SK-N-SH treated with all-trans-retinoic acid at 6 μM for 48 hours (cell line): ENCODE measurements around the gene RBKS.

ENCODE experiments used
- ATAC-seq: fragments of 200-7000 bp; cut with Tn5 transposase; 3 replicates; pipeline ENCODE4 v1.9.1; 2020; ENCODE audit warnings: mild to moderate bottlenecking, moderate library complexity
- ARNTL ChIP-seq: fragments of 450-650 bp; formaldehyde crosslinking; IDR thresholded peaks from 2 replicates; pipeline ENCODE4 v1.5.0; 2020; ENCODE audit warnings: low read depth, mild to moderate bottlenecking, moderate library complexity, borderline replicate concordance
- CSRNP3 ChIP-seq: fragments of 250-450 bp; sonication (Bioruptor Pico); IDR thresholded peaks from 2 replicates; pipeline ENCODE4 v1.5.1; 2021; ENCODE audit warnings: mild to moderate bottlenecking, moderate library complexity
- PPARA ChIP-seq: fragments of 250-450 bp; sonication (Bioruptor Pico); IDR thresholded peaks from 2 replicates; pipeline ENCODE4 v1.5.0; 2020; ENCODE audit warnings: mild to moderate bottlenecking, borderline replicate concordance
- RARB ChIP-seq: fragments of 250-450 bp; sonication (Bioruptor Pico); IDR thresholded peaks from 2 replicates; pipeline ENCODE4 v1.8.0; 2021; ENCODE audit warnings: mild to moderate bottlenecking, moderate library complexity
- TCF4 ChIP-seq: fragments of 250-450 bp; sonication (Bioruptor Pico); IDR thresholded peaks from 2 replicates; pipeline ENCODE4 v1.8.0; 2021; ENCODE audit warnings: mild to moderate bottlenecking, moderate library complexity, borderline replicate concordance
- TOX ChIP-seq: fragments of 250-450 bp; sonication (Bioruptor Pico); IDR thresholded peaks from 2 replicates; pipeline ENCODE4 v1.8.0; 2021; ENCODE audit warnings: mild to moderate bottlenecking, moderate library complexity, borderline replicate concordance
- TSHZ2 ChIP-seq: fragments of 250-450 bp; sonication (Bioruptor Pico); IDR thresholded peaks from 2 replicates; pipeline ENCODE4 v1.5.0; 2020; ENCODE audit warnings: mild to moderate bottlenecking, moderate library complexity
- TF ChIP-seq, protein P1 (sequence below): fragments of 250-450 bp; sonication (Bioruptor Pico); IDR thresholded peaks from 2 replicates; pipeline ENCODE4 v1.8.0; 2021; ENCODE audit warnings: low read depth, mild to moderate bottlenecking, moderate library complexity, borderline replicate concordance
- TF ChIP-seq, protein P2 (sequence below): fragments of 250-450 bp; sonication (Bioruptor Pico); IDR thresholded peaks from 2 replicates; pipeline ENCODE4 v1.8.0; 2020; ENCODE audit warnings: mild to moderate bottlenecking, moderate library complexity, borderline replicate concordance
- TF ChIP-seq, protein P3 (sequence below): fragments of 250-450 bp; sonication (Bioruptor Pico); IDR thresholded peaks from 2 replicates; pipeline ENCODE4 v1.5.1; 2020; ENCODE audit warnings: low read depth, mild to moderate bottlenecking, moderate library complexity

The RBKS gene

DNA sequence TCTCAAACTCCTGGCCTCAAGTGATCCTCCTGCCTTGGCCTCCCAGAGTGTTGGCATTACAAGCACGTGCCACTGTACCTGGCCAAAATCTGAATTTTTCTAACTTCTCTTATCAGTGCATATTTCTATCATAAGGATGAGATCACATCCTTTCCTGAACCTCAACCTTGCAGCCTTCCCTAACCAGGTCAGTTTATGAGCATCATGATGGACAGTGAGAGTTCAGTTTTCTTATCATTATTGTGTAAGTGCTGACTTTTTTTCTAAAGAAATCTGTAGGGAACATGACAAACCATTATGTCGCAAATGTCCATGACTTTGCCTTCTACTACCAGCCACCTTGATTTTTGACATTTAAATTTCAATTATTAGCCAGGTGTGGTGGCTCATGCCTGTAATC, 87.1 kb downstream of the RBKS start:
- no peak for ATAC-seq
- TF ChIP-seq ARNTL (CRISPR knock-in tag), result no peak
- TF ChIP-seq, protein P1, sequence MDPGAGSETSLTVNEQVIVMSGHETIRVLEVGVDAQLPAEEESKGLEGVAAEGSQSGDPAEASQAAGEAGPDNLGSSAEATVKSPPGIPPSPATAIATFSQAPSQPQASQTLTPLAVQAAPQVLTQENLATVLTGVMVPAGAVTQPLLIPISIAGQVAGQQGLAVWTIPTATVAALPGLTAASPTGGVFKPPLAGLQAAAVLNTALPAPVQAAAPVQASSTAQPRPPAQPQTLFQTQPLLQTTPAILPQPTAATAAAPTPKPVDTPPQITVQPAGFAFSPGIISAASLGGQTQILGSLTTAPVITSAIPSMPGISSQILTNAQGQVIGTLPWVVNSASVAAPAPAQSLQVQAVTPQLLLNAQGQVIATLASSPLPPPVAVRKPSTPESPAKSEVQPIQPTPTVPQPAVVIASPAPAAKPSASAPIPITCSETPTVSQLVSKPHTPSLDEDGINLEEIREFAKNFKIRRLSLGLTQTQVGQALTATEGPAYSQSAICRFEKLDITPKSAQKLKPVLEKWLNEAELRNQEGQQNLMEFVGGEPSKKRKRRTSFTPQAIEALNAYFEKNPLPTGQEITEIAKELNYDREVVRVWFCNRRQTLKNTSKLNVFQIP (CRISPR knock-in tag), result no peak
- TF ChIP-seq, all 23 proteins: peak for 0

- ATAC-seq, result no peak
Measured at GRCh38 chr2:27802547-27802946, 87.6 kb downstream of the RBKS start.

GRCh38 chr2:27800856-27801255, 89.3 kb downstream of the RBKS start:
- ATAC-seq, result no peak
- TF ChIP-seq, protein P2, sequence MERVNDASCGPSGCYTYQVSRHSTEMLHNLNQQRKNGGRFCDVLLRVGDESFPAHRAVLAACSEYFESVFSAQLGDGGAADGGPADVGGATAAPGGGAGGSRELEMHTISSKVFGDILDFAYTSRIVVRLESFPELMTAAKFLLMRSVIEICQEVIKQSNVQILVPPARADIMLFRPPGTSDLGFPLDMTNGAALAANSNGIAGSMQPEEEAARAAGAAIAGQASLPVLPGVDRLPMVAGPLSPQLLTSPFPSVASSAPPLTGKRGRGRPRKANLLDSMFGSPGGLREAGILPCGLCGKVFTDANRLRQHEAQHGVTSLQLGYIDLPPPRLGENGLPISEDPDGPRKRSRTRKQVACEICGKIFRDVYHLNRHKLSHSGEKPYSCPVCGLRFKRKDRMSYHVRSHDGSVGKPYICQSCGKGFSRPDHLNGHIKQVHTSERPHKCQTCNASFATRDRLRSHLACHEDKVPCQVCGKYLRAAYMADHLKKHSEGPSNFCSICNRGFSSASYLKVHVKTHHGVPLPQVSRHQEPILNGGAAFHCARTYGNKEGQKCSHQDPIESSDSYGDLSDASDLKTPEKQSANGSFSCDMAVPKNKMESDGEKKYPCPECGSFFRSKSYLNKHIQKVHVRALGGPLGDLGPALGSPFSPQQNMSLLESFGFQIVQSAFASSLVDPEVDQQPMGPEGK (CRISPR knock-in tag), result no peak
- no peak for TF ChIP-seq TOX
- TF ChIP-seq, protein P1 (CRISPR knock-in tag), result no peak
- TF ChIP-seq CSRNP3 (CRISPR knock-in tag), result no peak
- no peak for TF ChIP-seq PPARA (CRISPR knock-in tag)

More at GRCh38 chr2:27802547-27802946, 87.6 kb downstream of the RBKS start:
- TF ChIP-seq TCF4 (no peak), RARB (CRISPR knock-in tag) (no peak), CSRNP3 (CRISPR knock-in tag) (no peak), TSHZ2 (CRISPR knock-in tag) (no peak)
- TF ChIP-seq, protein P3, sequence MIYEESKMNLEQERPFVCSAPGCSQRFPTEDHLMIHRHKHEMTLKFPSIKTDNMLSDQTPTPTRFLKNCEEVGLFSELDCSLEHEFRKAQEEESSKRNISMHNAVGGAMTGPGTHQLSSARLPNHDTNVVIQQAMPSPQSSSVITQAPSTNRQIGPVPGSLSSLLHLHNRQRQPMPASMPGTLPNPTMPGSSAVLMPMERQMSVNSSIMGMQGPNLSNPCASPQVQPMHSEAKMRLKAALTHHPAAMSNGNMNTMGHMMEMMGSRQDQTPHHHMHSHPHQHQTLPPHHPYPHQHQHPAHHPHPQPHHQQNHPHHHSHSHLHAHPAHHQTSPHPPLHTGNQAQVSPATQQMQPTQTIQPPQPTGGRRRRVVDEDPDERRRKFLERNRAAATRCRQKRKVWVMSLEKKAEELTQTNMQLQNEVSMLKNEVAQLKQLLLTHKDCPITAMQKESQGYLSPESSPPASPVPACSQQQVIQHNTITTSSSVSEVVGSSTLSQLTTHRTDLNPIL (CRISPR knock-in tag), result no peak
- TF ChIP-seq, protein P2 (CRISPR knock-in tag), result no peak
- TF ChIP-seq, protein P1 (CRISPR knock-in tag), result no peak
